ENCODE data around the gene KCNJ5. TPM values are rescaled to one million over a fixed set of nuclear protein-coding genes. Genes with fewer than 3 reads are reported as not detected.

KCNJ5 gene
- total RNA-seq, 2 experiments from 2014 or later: not detected

- ChIA-PET CTCF (interaction anchor here (1.1 to 1.7 kb wide), 2 partner anchors 8 to 29 kb away, joined by 3 to 7 read pairs; no protein-coding TSS in a partner anchor), POLR2A (no interaction called here)
- intact Hi-C loops (cut with micrococcal nuclease): no loop called here
- DNase-seq: no peak
- peaks cover 16% of the 10 kb centered on the region for H3K27me3 Mint-ChIP-seq
- no peak for TF ChIP-seq CTCF (IDR thresholded peaks at IDR 0.05)
- H3K9me3 Mint-ChIP-seq: no peaks in the 10 kb centered on the region
- H3K27ac Mint-ChIP-seq: no peak overlapping the region
- no peaks in the 10 kb centered on the region for H3K4me1 Mint-ChIP-seq (ENCODE audit: low read depth)
- no peak overlapping the region for H3K4me3 Mint-ChIP-seq
- no peak for ATAC-seq
- no peaks in the 10 kb centered on the region for H3K36me3 Mint-ChIP-seq (ENCODE audit: low read depth)
These were observed 22.6 kb downstream of the KCNJ5 start for GRCh38 chr11:128913806-128914205.

GRCh38 chr11:128914216-128915148, 23.3 kb downstream of the KCNJ5 start:
- no peaks in the 10 kb centered on the region for H3K9me3 Mint-ChIP-seq
- H3K27me3 Mint-ChIP-seq: peaks cover 13% of the 10 kb centered on the region
- intact Hi-C loops (cut with micrococcal nuclease): no loop called here
- ChIA-PET POLR2A (no interaction called here), CTCF (interaction anchor here (1.1 to 1.7 kb wide), 2 partner anchors 8 to 29 kb away, joined by 3 to 7 read pairs; no protein-coding TSS in a partner anchor)
- no peak overlapping the region for H3K4me3 Mint-ChIP-seq
- H3K36me3 Mint-ChIP-seq (ENCODE audit: low read depth): no peaks in the 10 kb centered on the region
- no peak for TF ChIP-seq CTCF (IDR thresholded peaks at IDR 0.05)
- peaks cover 4% of the 10 kb centered on the region for H3K4me1 Mint-ChIP-seq (ENCODE audit: low read depth)
- DNase-seq: no peak
- ATAC-seq: no peak
- no peak overlapping the region for H3K27ac Mint-ChIP-seq

GRCh38 chr11:128915149-128915521, 24.0 kb downstream of the KCNJ5 start:
- ATAC-seq (no peak), DNase-seq (no peak)
- Mint-ChIP-seq H3K4me1 (ENCODE audit: low read depth) (peaks cover 4% of the 10 kb centered on the region), H3K27me3 (peaks cover 10% of the 10 kb centered on the region), H3K27ac (no peak overlapping the region), H3K36me3 (ENCODE audit: low read depth) (no peaks in the 10 kb centered on the region), H3K4me3 (no peak overlapping the region), H3K9me3 (no peaks in the 10 kb centered on the region)
- ChIA-PET CTCF (interaction anchor here (1.7 kb wide), 1 partner anchor 9 kb away, joined by 7 read pairs; no protein-coding TSS in a partner anchor), POLR2A (no interaction called here)
- TF ChIP-seq CTCF (IDR thresholded peaks at IDR 0.05): no peak
- intact Hi-C loops (cut with micrococcal nuclease): no loop called here

- no peaks in the 10 kb centered on the region for H3K36me3 Mint-ChIP-seq (ENCODE audit: low read depth)
- CTCF ChIA-PET: interaction anchor here (0.7 kb wide), 1 partner anchor 10 kb away, joined by 3 read pairs; no protein-coding TSS in a partner anchor
- no peaks in the 10 kb centered on the region for H3K9me3 Mint-ChIP-seq
These were observed 24.9 kb downstream of the KCNJ5 start for GRCh38 chr11:128916037-128916572.

More at GRCh38 chr11:128916037-128916572, 24.9 kb downstream of the KCNJ5 start:
- peaks cover 4% of the 10 kb centered on the region for H3K4me1 Mint-ChIP-seq (ENCODE audit: low read depth)
- POLR2A ChIA-PET: no interaction called here
- DNase-seq (no peak), ATAC-seq (no peak)
- no peak overlapping the region for H3K27ac Mint-ChIP-seq
- intact Hi-C loops (cut with micrococcal nuclease): no loop called here
- H3K4me3 Mint-ChIP-seq: no peak overlapping the region
- TF ChIP-seq CTCF (IDR thresholded peaks at IDR 0.05): no peak
- peaks cover 7% of the 10 kb centered on the region for H3K27me3 Mint-ChIP-seq

Measured in activated CD8-positive, alpha-beta T cell treated with anti-CD3 and anti-CD28 coated beads for 36 hours (primary cell).